ENCODE data around the gene PLCD1. TPM values are rescaled to one million over a fixed set of nuclear protein-coding genes. Genes with fewer than 3 reads are reported as not detected.
"Not testable (repeated sequence)": the region's sequence is repeated elsewhere in the genome, so short reads cannot be mapped to it uniquely, and the experiment has no call there.

Gene PLCD1
- total and polyA plus RNA-seq, 2 experiments from 2014 or later, result 16.0 to 24.4 TPM

DNA sequence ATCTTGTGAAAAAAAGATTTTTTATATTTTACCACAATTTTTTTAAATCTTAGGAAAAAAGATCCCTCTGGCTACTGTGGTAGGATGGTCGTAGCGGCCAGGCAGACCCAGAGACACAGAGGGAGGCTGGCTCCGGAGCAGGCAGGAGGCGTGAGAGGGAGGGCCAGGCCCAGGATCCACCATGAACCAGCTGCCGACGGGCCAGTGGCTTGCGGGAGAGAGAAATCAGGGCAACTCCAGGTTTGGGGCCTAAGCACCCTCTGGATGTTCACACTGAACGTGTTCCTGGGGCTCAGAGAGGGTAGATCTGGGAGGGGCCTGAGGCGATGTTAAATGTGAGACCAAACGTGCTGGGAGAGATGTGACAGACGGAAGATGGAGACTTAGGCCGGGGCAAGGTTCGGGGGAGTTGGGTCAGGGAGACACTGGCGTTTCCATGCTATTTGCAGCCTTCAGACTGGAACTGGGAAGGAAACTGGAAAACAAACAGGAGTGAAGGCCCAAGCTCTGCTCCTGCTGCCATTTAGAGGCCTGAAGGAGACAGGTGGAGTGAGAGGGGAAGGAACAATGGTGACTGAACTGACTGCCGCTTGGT is 40.4 kb downstream of the PLCD1 start (continued):
- no peak for TF ChIP-seq JUNB (IDR thresholded peaks at IDR 0.05; ENCODE audit: unreplicated experiment)
- no peak for TF ChIP-seq POLR2AphosphoS5 (IDR thresholded peaks at IDR 0.05; ENCODE audit: low read depth)
- no peak for TF ChIP-seq EZH2phosphoT487 (IDR thresholded peaks at IDR 0.05; ENCODE audit: unreplicated experiment)
- TF ChIP-seq CREB1 (CRISPR knock-in tag; IDR thresholded peaks at IDR 0.05; ENCODE audit: low read depth), result no peak
- TF ChIP-seq REST (IDR thresholded peaks at IDR 0.05; ENCODE audit: unreplicated experiment), result no peak

DNA sequence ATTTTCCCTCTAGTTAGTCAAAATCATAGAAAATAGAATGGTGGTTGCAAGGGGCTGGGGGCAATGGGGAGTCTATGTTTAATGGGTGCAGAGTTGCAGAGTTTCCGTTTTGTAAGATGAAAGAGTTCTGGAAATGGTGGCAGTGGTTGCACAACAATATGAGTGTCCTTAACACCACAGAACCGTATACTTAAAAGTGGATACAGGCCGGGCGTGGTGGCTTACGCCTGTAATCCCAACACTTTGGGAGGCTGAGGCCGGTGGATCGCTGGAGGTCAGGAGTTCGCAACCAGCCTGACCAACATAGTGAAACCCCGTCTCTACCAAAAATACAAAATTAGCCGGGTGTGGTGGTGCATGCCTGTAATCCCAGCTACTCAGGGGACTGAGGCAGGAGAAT is 41.1 kb downstream of the PLCD1 start:
- H4K20me1 ChIP-seq (replicated peaks; ENCODE audit: insufficient read depth); H3K36me3 ChIP-seq (ENCODE audit: insufficient read depth); H3K27ac Mint-ChIP-seq; H3K9me2 ChIP-seq (ENCODE audit: insufficient read depth); H3K4me3 ChIP-seq; H3K27me3 ChIP-seq (ENCODE audit: insufficient read depth); ATAC-seq; H3K4me1 Mint-ChIP-seq; H3K9me3 Mint-ChIP-seq; H3K36me3 Mint-ChIP-seq (ENCODE audit: low read depth); H2AFZ ChIP-seq; H3K4me1 ChIP-seq (ENCODE audit: insufficient read depth); H3F3A ChIP-seq (replicated peaks; ENCODE audit: low read depth); H3K4me2 ChIP-seq; DNase-seq (ENCODE audit: low spot score); H3K79me2 ChIP-seq (replicated peaks; ENCODE audit: insufficient read depth); H3K4me3 Mint-ChIP-seq; H3K27ac ChIP-seq (ENCODE audit: low read depth): not testable (repeated sequence)
- peaks cover 24% of the 10 kb centered on the region for H3K27me3 Mint-ChIP-seq (ENCODE audit: insufficient read depth, low read depth, poor library complexity)

GRCh38 chr3:37987751-37988179 is 41.7 kb downstream of the PLCD1 start:
- no peaks in the 10 kb centered on the region for H3F3A ChIP-seq (replicated peaks; ENCODE audit: low read depth)
- Mint-ChIP-seq H3K4me1 (no peaks in the 10 kb centered on the region; the same call in none of the 3 replicates), H3K27ac (no peak overlapping the region), H3K36me3 (ENCODE audit: low read depth) (no peaks in the 10 kb centered on the region), H3K4me3 (no peak overlapping the region), H3K9me3 (no peaks in the 10 kb centered on the region), H3K27me3 (ENCODE audit: insufficient read depth, low read depth, poor library complexity) (peaks cover 24% of the 10 kb centered on the region)
- DNase-seq (ENCODE audit: low spot score) (no peak), ATAC-seq (no peak)
- H3K27ac ChIP-seq (ENCODE audit: low read depth), result no peak overlapping the region
- no peaks in the 10 kb centered on the region for H3K27me3 ChIP-seq (ENCODE audit: insufficient read depth)
- no peaks in the 10 kb centered on the region for H3K4me1 ChIP-seq (ENCODE audit: insufficient read depth)
- no peaks in the 10 kb centered on the region for H3K79me2 ChIP-seq (replicated peaks; ENCODE audit: insufficient read depth)
- H3K4me2 ChIP-seq, result no peak overlapping the region
- H3K36me3 ChIP-seq (ENCODE audit: insufficient read depth), result no peaks in the 10 kb centered on the region
- no peak overlapping the region for H3K4me3 ChIP-seq
- H4K20me1 ChIP-seq (replicated peaks; ENCODE audit: insufficient read depth), result no peaks in the 10 kb centered on the region
- no peak overlapping the region for H2AFZ ChIP-seq
- H3K9me2 ChIP-seq (ENCODE audit: insufficient read depth), result no peaks in the 10 kb centered on the region
- TF ChIP-seq, protein P1, sequence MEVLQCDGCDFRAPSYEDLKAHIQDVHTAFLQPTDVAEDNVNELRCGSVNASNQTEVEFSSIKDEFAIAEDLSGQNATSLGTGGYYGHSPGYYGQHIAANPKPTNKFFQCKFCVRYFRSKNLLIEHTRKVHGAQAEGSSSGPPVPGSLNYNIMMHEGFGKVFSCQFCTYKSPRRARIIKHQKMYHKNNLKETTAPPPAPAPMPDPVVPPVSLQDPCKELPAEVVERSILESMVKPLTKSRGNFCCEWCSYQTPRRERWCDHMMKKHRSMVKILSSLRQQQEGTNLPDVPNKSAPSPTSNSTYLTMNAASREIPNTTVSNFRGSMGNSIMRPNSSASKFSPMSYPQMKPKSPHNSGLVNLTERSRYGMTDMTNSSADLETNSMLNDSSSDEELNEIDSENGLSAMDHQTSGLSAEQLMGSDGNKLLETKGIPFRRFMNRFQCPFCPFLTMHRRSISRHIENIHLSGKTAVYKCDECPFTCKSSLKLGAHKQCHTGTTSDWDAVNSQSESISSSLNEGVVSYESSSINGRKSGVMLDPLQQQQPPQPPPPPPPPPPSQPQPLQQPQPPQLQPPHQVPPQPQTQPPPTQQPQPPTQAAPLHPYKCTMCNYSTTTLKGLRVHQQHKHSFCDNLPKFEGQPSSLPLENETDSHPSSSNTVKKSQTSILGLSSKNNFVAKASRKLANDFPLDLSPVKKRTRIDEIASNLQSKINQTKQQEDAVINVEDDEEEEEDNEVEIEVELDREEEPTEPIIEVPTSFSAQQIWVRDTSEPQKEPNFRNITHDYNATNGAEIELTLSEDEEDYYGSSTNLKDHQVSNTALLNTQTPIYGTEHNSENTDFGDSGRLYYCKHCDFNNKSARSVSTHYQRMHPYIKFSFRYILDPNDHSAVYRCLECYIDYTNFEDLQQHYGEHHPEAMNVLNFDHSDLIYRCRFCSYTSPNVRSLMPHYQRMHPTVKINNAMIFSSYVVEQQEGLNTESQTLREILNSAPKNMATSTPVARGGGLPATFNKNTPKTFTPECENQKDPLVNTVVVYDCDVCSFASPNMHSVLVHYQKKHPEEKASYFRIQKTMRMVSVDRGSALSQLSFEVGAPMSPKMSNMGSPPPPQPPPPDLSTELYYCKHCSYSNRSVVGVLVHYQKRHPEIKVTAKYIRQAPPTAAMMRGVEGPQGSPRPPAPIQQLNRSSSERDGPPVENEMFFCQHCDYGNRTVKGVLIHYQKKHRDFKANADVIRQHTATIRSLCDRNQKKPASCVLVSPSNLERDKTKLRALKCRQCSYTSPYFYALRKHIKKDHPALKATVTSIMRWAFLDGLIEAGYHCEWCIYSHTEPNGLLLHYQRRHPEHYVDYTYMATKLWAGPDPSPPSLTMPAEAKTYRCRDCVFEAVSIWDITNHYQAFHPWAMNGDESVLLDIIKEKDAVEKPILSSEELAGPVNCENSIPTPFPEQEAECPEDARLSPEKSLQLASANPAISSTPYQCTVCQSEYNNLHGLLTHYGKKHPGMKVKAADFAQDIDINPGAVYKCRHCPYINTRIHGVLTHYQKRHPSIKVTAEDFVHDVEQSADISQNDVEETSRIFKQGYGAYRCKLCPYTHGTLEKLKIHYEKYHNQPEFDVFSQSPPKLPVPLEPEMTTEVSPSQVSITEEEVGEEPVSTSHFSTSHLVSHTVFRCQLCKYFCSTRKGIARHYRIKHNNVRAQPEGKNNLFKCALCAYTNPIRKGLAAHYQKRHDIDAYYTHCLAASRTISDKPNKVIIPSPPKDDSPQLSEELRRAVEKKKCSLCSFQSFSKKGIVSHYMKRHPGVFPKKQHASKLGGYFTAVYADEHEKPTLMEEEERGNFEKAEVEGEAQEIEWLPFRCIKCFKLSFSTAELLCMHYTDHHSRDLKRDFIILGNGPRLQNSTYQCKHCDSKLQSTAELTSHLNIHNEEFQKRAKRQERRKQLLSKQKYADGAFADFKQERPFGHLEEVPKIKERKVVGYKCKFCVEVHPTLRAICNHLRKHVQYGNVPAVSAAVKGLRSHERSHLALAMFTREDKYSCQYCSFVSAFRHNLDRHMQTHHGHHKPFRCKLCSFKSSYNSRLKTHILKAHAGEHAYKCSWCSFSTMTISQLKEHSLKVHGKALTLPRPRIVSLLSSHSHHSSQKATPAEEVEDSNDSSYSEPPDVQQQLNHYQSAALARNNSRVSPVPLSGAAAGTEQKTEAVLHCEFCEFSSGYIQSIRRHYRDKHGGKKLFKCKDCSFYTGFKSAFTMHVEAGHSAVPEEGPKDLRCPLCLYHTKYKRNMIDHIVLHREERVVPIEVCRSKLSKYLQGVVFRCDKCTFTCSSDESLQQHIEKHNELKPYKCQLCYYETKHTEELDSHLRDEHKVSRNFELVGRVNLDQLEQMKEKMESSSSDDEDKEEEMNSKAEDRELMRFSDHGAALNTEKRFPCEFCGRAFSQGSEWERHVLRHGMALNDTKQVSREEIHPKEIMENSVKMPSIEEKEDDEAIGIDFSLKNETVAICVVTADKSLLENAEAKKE (CRISPR knock-in tag; IDR thresholded peaks at IDR 0.05), result no peak
- TF ChIP-seq POLR2AphosphoS5 (IDR thresholded peaks at IDR 0.05; ENCODE audit: low read depth), result no peak
- TF ChIP-seq, protein P2, sequence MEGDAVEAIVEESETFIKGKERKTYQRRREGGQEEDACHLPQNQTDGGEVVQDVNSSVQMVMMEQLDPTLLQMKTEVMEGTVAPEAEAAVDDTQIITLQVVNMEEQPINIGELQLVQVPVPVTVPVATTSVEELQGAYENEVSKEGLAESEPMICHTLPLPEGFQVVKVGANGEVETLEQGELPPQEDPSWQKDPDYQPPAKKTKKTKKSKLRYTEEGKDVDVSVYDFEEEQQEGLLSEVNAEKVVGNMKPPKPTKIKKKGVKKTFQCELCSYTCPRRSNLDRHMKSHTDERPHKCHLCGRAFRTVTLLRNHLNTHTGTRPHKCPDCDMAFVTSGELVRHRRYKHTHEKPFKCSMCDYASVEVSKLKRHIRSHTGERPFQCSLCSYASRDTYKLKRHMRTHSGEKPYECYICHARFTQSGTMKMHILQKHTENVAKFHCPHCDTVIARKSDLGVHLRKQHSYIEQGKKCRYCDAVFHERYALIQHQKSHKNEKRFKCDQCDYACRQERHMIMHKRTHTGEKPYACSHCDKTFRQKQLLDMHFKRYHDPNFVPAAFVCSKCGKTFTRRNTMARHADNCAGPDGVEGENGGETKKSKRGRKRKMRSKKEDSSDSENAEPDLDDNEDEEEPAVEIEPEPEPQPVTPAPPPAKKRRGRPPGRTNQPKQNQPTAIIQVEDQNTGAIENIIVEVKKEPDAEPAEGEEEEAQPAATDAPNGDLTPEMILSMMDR (conservative IDR thresholded peaks at IDR 0.05; ENCODE audit: low read depth in 2 of 2), result no peak
- TF ChIP-seq EZH2 (IDR thresholded peaks at IDR 0.05; ENCODE audit: low read depth, unreplicated experiment), result no peak
- no peak for TF ChIP-seq STAT1 (IDR thresholded peaks at IDR 0.05; ENCODE audit: unreplicated experiment)
